ENCODE results near the gene NEU4.

The NEU4 gene

GRCh38 chr2:241865957-241866789 lies 57.2 kb downstream of the NEU4 start:
- no peak for DNase-seq (ENCODE audit: low spot score)
